ENCODE measurements around the gene CSMD2. TPM values are rescaled to one million over a fixed set of nuclear protein-coding genes. Genes with fewer than 3 reads are reported as not detected.

The CSMD2 gene
- total and polyA plus RNA-seq, 2 of the 4 experiments (the other 2 are of a cell fraction): under 0.01 to 0.36 TPM

DNA sequence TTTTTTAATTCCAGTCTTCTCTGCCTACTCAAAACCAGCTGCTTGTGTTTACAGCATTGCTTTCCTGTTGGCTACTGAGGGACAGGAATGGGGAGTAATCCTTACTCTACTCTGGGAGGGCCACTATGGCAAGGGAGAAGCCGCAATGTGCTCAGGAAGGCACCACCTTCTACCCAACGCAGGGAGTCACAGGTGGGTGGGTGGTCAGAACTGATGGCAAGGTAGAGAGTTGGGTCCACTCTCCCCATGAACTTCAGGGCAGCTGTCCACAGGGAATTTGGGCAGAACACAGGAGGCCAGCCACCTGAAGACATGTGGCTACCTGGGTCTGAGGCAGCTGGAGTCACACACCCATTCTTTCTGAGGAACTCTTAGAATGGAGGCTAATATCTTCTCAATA lies 341.6 kb downstream of the CSMD2 start:
- no peaks in the 10 kb centered on the region for H3K36me3 ChIP-seq (ENCODE audit: control insufficient read depth, insufficient read depth, low read length)
- no peak overlapping the region for H3K56ac ChIP-seq (ENCODE audit: extremely low read depth, insufficient read depth, low read length)
- no peak overlapping the region for H2BK120ac ChIP-seq (ENCODE audit: low read depth, low read length)
- H3K4me3 ChIP-seq (ENCODE audit: insufficient read depth, low read depth, low read length): no peak overlapping the region
- H3K9me1 ChIP-seq (ENCODE audit: insufficient read depth, low read length): no peaks in the 10 kb centered on the region
- H4K20me1 ChIP-seq (ENCODE audit: insufficient read depth, low read length): no peaks in the 10 kb centered on the region
- H3K9ac ChIP-seq (ENCODE audit: low read depth, low read length): no peak overlapping the region
- TF ChIP-seq CHD1 (IDR thresholded peaks at IDR 0.05; ENCODE audit: low read depth, low read length) (no peak), BHLHE40 (IDR thresholded peaks at IDR 0.05; ENCODE audit: low read depth, low read length) (no peak), FOS (IDR thresholded peaks at IDR 0.05; ENCODE audit: low read depth, low read length) (no peak), ELK1 (IDR thresholded peaks at IDR 0.05; ENCODE audit: borderline replicate concordance, low read depth, low read length) (no peak), SMC3 (IDR thresholded peaks at IDR 0.05; ENCODE audit: low read depth, low read length) (no peak)
- TF ChIP-seq, protein P1, sequence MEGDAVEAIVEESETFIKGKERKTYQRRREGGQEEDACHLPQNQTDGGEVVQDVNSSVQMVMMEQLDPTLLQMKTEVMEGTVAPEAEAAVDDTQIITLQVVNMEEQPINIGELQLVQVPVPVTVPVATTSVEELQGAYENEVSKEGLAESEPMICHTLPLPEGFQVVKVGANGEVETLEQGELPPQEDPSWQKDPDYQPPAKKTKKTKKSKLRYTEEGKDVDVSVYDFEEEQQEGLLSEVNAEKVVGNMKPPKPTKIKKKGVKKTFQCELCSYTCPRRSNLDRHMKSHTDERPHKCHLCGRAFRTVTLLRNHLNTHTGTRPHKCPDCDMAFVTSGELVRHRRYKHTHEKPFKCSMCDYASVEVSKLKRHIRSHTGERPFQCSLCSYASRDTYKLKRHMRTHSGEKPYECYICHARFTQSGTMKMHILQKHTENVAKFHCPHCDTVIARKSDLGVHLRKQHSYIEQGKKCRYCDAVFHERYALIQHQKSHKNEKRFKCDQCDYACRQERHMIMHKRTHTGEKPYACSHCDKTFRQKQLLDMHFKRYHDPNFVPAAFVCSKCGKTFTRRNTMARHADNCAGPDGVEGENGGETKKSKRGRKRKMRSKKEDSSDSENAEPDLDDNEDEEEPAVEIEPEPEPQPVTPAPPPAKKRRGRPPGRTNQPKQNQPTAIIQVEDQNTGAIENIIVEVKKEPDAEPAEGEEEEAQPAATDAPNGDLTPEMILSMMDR (conservative IDR thresholded peaks at IDR 0.05; ENCODE audit: low read depth, low read length): no peak
- no peak overlapping the region for H2BK20ac ChIP-seq (ENCODE audit: low read depth, low read length)
- dilution Hi-C loops (cut with HindIII; ENCODE audit: low sequenced_read_pairs, unreplicated experiment) (no loop called here), intact Hi-C loops (cut with micrococcal nuclease) (no loop called here), in situ Hi-C loops (cut with MboI; ENCODE audit: low sequenced_read_pairs) (no loop called here)
- no peak overlapping the region for H3K18ac ChIP-seq (ENCODE audit: low read depth, low read length)
- no peak overlapping the region for H2AK5ac ChIP-seq (ENCODE audit: low read depth, low read length)
- H4K8ac ChIP-seq (ENCODE audit: low read depth in 2 of 2, low read length in 2 of 2): no peak overlapping the region
- no CpG with 5 or more reads among the region's 2 CpGs for WGBS, 2 experiments (ENCODE audit: extremely low coverage in 2 of 2, insufficient read length in 1 of 2)
- ChIA-PET CTCF (no interaction called here), POLR2A (ENCODE audit: unreplicated experiment) (no interaction called here)
- H3K27me3 ChIP-seq (ENCODE audit: control insufficient read depth, insufficient read depth, low read length): no peaks in the 10 kb centered on the region
- ATAC-seq (ENCODE audit: low read depth) (no peak), DNase-seq (no peak)
- peaks cover 47% of the 10 kb centered on the region for H3K9me3 ChIP-seq (ENCODE audit: control insufficient read depth, insufficient read depth, low read length)
- H2AFZ ChIP-seq (replicated peaks; ENCODE audit: low read length, poor library complexity): no peak overlapping the region
- no peak overlapping the region for H3K27ac ChIP-seq (ENCODE audit: insufficient read depth, low read length)
- H3K14ac ChIP-seq (replicated peaks; ENCODE audit: low read depth, low read length): no peak overlapping the region
- H3K4me2 ChIP-seq (ENCODE audit: low read depth, low read length): no peak overlapping the region
- no peak overlapping the region for H2BK5ac ChIP-seq (ENCODE audit: low read depth, low read length, poor library complexity, severe bottlenecking)
- no peak overlapping the region for H2AK9ac ChIP-seq (replicated peaks; ENCODE audit: low read depth, low read length, poor library complexity)
- no peak overlapping the region for H3K4ac ChIP-seq (ENCODE audit: low read depth, low read length)
- no peaks in the 10 kb centered on the region for H3K4me1 ChIP-seq (ENCODE audit: control insufficient read depth, insufficient read depth, low read length)
- H2BK15ac ChIP-seq (ENCODE audit: low read depth, low read length): no peak overlapping the region
- H4K91ac ChIP-seq (ENCODE audit: insufficient read depth, low read depth, low read length): no peak overlapping the region
- no peak overlapping the region for H3K23ac ChIP-seq (ENCODE audit: low read depth, low read length)
- no peak overlapping the region for H4K5ac ChIP-seq (ENCODE audit: low read depth, low read length)
- no peaks in the 10 kb centered on the region for H3K79me1 ChIP-seq (ENCODE audit: low read depth in 1 of 2, low read length in 2 of 2)
- BruUV-seq (replicated peaks): no TSS peak
